NCI-H2081 treated with DMSO at 0.1 percent for 48 hours (cell line): Measurements from ENCODE around the gene ATP9B.
"Not testable (repeated sequence)": the region's sequence is repeated elsewhere in the genome, so short reads cannot be mapped to it uniquely, and the experiment has no call there.

ENCODE experiments used
- DNase-seq: peaks from one replicate; lab custom pipeline; 2025; lab: John Stamatoyannopoulos, UW

Gene ATP9B

GRCh38 chr18:79361766-79362522 is 292.8 kb downstream of the ATP9B start:
- no peak for DNase-seq

GRCh38 chr18:79365701-79366100 is 296.5 kb downstream of the ATP9B start:
- no peak for DNase-seq

- DNase-seq = no peak
These were observed 297.2 kb downstream of the ATP9B start for GRCh38 chr18:79366177-79367094.

GRCh38 chr18:79367480-79367879 is 298.3 kb downstream of the ATP9B start:
- DNase-seq = no peak

GRCh38 chr18:79367989-79368388 is 298.8 kb downstream of the ATP9B start:
- DNase-seq = no peak

- DNase-seq = no peak
These were observed 299.5 kb downstream of the ATP9B start for GRCh38 chr18:79368681-79369080.

- no peak for DNase-seq
These were observed 302.4 kb downstream of the ATP9B start for GRCh38 chr18:79371561-79372121.

GRCh38 chr18:79372461-79372860 is 303.3 kb downstream of the ATP9B start:
- no peak for DNase-seq

- DNase-seq = no peak
These were observed 303.8 kb downstream of the ATP9B start for GRCh38 chr18:79372991-79373390.

GRCh38 chr18:79373736-79374135 is 304.5 kb downstream of the ATP9B start:
- DNase-seq = no peak

- no peak for DNase-seq
These were observed 305.4 kb downstream of the ATP9B start for GRCh38 chr18:79374408-79375171.

- DNase-seq = no peak
These were observed 306.4 kb downstream of the ATP9B start for GRCh38 chr18:79375441-79376154.

- DNase-seq = not testable (repeated sequence)
These were observed 307.5 kb downstream of the ATP9B start for GRCh38 chr18:79376661-79377060.

- no peak for DNase-seq
These were observed 308.1 kb downstream of the ATP9B start for GRCh38 chr18:79377187-79377891.

- no peak for DNase-seq
These were observed 309.5 kb downstream of the ATP9B start for GRCh38 chr18:79378536-79379250.

- DNase-seq = no peak
These were observed 310.2 kb downstream of the ATP9B start for GRCh38 chr18:79379251-79379905.

- DNase-seq = no peak
These were observed 311.0 kb downstream of the ATP9B start for GRCh38 chr18:79379931-79380815.
